Fibroblast of villous mesenchyme (primary cell): Measurements from ENCODE around the gene FHL1. TPM values are rescaled to one million over a fixed set of nuclear protein-coding genes. Genes with fewer than 3 reads are reported as not detected.

Experiments
- DNase-seq: peaks from one replicate; pipeline ENCODE4 v3.0.0-alpha.2; 2010; ENCODE audit warnings: low read depth
- H3K4me3 ChIP-seq: 2 replicates; pipeline ENCODE4 v1.5.1; 2011; ENCODE audit warnings: low read depth, mild to moderate bottlenecking, low read length
- CTCF ChIP-seq: IDR thresholded peaks from 2 replicates; pipeline ENCODE4 v1.5.1; 2012; ENCODE audit warnings: low read depth, mild to moderate bottlenecking, low read length; ENCODE audit not compliant: insufficient read depth
- total RNA-seq: library from RNA; depleted of rRNA; stranded (reverse); fragments of >200 nt; gene quantifications from 2 replicates; pipeline ENCODE4 v1.2.3, GENCODE V29; 2012

The FHL1 gene
- total RNA-seq, 1 donor = 104 TPM

- no peak overlapping the region for H3K4me3 ChIP-seq
- no peak for TF ChIP-seq CTCF
- no peak for DNase-seq
Measured at GRCh38 chrX:136210243-136210642, 62.9 kb downstream of the FHL1 start.

- no peak for TF ChIP-seq CTCF
- no peak for DNase-seq
- no peak overlapping the region for H3K4me3 ChIP-seq
Measured at GRCh38 chrX:136210806-136211205, 63.5 kb downstream of the FHL1 start.

GRCh38 chrX:136211766-136212556 is 64.6 kb downstream of the FHL1 start:
- no peak for TF ChIP-seq CTCF
- no peak overlapping the region for H3K4me3 ChIP-seq
- DNase-seq = no peak

GRCh38 chrX:136212557-136213111 is 65.3 kb downstream of the FHL1 start:
- H3K4me3 ChIP-seq = no peak overlapping the region
- TF ChIP-seq CTCF = no peak
- DNase-seq = no peak

- no peak overlapping the region for H3K4me3 ChIP-seq
- no peak for TF ChIP-seq CTCF
- DNase-seq = peak; percentile 76
Measured at GRCh38 chrX:136214551-136214950, 67.2 kb downstream of the FHL1 start.

DNA sequence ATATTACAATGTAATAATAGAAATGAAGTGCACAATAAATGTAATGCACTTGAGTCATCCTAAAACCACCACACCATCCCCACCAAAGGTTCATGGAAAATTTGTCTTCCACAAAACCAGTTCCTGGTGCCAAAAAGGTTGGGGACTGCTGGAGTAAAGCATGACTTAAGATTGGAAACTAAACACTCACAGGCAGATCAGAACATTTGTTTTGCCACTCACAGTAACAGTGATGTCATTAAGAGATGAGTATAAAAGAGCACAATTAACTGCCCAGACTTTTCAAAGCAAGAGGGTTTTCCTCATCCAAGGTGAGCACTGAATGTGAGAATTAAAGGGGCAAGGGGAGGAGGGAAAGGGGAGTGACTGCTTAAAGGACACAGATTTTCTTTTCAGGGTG is 68.2 kb downstream of the FHL1 start:
- H3K4me3 ChIP-seq = no peak overlapping the region
- DNase-seq = no peak
- no peak for TF ChIP-seq CTCF
